ENCODE results near the gene MAGI2.
"Not testable (repeated sequence)": the region's sequence is repeated elsewhere in the genome, so short reads cannot be mapped to it uniquely, and the experiment has no call there.

The MAGI2 gene

DNA sequence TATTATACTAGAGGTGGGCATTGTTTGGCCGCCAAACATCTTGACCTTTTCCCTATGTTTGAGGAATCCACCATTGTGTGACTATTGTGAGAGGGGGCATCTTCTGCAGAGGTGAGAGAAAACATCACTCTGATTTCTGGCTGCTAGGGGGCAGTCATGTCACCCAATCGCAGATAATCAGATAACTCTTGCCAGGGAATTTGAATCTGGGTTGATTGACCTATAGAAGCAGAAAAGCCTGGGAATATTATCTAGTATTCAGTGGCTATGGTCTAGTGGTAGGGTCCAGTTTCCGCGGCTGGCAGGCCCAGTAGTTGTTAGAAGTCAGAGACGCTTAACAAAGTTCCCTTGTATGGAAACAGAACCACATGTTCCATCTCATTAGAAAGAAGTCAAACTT lies 846.4 kb downstream of the MAGI2 start:
- DNase-seq, result no peak

DNA sequence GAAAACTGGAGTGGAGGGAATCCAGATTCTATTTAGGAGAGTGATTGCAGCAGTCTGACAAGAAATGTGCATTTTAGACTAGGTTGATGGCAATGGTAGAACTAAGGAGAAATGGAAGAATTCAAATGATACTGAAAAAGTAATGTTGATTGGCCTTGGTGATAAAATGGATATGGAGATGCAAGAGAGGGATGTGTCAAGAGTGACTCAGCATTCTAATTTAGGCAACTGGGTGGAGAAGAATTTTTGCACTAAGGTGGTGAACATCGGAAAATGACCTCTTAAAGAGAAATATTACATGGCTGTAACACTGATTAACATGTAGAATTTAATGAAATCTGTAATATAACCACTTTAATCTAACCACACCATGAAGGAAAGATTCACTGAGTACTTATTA lies 848.3 kb downstream of the MAGI2 start:
- DNase-seq, result no peak

DNA sequence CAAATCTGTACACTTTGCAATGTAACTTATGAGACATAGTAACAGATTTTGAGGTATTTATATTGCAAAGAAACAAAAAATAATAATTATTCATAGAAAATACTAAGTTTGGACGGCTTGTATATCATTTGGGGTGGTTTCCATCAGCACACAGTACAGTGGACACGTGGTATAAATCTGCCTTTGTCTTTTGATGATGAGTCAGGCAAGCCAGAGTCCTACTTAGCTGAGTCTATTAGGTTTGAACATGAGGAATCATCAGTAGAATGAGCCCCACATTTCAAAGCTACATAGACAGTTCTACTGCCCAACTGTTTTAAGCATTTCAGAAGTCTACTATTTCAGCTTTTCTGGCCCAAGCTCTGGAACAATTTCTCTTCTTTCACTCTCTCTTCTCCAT lies 851.7 kb downstream of the MAGI2 start:
- DNase-seq, result no peak

DNA sequence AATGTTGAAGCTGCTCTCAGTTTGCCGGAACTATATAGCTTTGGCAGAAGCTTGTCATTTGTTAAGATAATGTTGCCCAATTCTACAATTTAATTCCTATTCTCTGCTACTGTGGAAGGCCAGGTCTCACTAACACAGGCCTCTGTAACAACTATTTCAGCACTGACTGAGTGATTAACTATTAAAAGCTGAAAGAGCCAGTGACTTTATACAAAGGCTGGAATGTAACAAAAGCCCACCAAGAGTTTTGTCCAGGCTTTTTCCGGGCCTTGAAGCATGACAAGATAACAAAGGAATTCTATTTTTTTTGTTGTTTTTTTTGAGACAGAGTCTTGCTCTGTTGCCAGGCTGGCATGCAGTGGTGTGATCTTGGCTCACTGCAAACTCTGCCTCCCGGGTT lies 859.3 kb downstream of the MAGI2 start:
- no peak for DNase-seq

DNA sequence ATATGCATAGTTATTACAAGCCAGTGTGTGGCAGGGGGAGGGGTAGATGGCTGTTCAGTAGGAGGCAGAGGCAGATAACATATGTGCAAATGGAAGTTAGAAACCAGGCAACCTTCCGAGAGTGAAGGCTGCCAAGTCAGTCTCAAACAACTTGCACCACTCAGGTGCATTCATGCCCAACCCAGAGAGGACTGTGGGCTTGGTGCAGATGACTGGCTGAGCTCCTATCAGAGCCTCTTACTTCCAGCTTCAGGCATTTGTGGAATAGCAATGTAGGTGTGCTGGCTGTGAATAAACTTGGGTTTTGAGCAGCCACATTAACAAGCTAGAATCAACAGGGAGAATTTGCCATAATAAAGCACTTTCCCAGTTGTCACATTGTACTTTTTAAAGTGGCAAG lies 865.1 kb downstream of the MAGI2 start:
- DNase-seq, result no peak

DNA sequence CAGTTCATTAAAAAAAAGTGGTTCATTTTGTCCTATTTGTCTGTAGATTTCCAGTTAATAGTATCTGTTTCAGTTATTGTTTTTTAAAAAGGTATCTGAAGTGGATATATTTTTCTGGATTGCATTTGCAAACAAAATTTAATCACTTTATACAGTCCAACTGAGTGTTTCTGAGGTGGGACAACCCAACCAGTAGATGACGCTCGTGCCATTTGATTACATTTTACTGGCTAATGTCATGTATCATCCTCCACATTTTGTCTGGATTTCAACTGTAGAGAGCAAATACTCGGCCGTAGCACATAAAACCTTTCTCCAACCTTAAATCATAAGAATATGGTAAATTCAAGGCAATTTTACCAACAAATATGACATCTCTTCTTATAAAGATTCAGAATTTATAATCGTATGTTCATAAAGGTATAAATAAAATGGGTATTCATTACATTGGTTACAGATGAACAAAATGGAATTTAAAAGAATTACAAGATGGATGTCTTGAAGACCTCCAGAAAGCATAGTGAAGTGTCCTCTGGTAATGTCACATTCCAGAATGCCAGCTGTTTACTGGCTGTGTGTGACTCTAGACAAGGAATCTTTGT lies 865.9 kb downstream of the MAGI2 start:
- DNase-seq, result no peak

DNA sequence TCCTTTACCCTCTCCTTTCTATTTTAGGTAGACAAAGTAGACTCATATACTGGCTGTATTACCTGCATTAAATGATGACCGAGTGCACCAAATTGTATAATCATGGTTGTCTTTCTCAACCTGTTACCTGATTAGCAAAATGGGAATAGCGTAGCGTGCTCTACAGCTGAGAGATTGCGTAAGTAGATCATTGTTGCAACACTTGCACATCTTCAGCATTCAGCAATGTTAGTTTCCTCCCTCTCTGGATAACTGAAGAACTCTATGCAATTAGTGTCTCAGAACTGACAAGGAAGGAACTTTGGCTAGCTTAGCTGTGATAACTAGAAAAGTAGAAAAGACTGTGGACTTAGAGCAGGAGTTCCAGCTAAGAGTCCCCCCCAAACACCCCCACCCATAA lies 867.5 kb downstream of the MAGI2 start:
- DNase-seq, result no peak

DNA sequence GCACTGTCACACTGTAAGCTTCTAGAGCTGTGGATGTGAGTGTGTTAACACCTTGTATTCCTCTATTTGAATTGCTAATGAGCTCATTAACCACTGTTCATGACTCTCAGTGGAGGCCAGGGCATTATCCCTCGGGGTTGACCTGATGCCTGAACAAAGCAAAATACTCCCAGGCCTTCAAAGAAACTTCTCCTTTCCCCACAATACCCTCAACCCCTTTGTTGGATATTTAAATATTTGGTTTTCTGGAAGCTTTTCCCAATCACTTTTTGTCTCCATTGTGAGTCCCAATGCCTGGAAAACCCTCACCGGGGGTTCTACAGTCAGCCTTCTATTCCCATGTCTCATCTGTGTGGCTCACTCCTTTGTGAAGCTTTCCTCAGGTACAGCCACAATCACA lies 874.8 kb downstream of the MAGI2 start:
- DNase-seq, result no peak

DNA sequence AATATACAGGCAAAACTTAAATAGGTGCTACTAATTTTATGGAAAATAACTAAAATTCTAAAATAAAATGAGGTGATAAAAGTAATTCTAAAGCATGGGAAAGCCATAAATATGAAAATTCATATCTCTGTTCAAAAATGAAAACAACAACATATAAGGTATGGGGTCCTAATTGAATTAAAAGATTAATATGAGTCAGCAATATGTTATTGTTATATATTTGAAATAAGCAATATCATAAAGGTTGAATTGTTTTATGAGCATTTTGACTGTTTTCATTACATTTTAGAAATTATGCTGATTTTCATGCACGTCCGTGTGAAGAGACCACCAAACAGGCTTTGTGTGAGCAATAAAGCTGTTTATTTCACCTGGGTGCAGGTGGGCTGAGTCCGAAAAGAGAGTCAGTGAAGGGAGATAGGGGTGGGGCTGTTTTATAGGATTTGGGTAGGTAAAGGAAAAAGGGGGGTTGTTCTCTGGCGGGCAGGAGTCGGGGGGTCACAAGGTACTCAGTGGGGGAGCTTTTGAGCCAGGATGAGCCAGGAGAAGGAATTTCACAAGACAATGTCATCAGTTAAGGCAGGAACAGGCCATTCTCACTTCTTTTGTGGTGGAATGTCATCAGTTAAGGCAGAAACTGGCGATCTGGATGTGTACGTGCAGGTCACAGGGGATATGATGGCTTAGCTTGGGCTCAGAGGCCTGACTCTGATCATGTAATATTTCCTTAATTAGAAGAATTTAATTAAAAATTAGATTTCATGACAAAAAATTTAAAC lies 876.1 kb downstream of the MAGI2 start:
- not testable (repeated sequence) for DNase-seq

DNA sequence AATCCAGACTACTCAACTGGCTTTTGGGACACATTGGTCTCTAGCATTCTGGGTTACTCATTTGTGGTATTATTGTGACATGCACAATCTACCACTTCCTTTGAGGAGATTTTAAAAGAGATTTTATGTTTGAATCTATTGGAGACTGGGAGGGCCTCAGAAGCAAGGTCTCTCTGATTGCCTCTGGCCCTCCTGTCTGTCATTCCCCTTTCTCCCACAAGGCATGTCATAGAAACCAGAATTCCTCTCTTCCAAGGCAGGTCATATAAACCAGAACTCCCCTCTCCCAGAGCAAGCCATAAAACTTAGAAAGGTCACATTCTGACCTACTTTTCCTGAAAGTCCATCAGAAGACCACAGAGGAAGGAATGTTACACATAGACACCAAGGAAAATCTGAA lies 877.2 kb downstream of the MAGI2 start:
- DNase-seq, result no peak

DNA sequence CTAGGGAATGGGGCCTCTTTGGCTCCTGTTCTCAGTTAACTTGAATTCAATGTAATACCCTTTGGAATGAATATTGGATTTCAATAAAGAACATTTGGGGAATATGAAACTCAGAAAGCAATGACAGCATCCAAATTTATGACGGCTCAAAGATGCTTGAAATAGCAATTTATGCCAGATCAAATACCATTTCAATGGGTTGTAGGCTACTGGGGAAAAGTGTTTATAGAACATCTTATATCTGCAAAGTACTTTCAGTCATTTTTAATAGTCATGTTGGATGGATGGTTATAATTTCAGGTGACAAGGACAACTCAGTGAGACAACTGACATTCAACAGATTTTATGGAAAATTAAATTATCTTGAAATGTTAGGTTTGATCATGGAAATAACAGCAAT lies 882.2 kb downstream of the MAGI2 start:
- DNase-seq, result no peak

DNA sequence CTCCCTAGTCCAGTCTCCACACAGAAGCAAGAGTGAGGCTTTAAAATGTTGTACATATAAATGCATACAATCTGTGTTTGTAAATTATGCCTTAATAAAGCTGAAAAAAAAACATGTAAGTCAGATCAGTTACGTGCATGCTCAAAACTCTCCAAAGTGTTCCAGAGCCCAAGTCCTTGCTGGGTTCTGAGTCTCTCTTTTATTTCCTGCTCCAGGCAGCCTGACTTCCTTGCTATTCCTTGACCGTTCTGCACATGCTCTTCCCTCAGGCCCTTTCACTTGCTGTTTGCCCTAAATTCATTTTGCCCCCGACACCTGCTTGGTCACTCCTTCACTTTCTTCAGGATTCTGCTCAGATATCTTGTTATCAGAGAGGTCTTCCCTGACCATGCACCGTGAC lies 884.8 kb downstream of the MAGI2 start:
- no peak for DNase-seq

DNA sequence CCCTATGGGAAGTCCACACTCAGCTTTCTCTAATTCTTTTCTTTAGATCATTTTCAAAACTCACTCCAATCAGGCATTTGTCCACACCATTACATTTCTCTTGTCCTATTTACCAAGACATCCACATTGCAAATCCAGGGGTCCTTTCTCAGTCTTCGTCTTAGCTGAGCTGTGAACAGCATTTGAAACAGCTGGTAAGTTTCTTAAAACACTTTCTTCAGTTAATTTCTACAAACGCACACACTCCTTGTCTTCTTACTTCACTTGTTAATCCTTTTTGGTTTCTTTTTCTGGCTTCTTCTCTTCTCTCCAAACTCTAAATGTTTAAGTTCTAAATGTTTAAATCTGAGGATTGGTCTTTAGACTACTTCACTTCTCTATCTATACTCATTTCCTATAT lies 885.6 kb downstream of the MAGI2 start:
- DNase-seq, result no peak

DNA sequence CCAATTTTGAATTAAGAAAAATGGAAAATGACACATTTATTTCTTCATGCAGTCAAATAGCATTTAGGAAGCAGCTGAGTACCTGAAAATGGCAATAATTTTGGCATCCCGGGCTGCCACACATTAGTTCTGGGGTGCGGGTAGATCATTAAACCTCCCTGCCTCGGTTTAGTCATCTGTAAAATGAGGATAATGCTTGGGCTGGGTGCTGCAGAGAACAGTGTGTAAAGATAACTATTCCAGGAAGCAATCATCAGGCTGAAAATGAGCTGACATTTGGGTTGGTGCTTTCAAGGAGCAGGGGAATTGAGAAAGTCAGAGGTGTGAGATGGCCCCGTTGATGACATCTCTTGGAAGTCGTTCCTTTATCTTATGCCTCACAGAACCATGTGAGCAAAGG lies 887.7 kb downstream of the MAGI2 start:
- no peak for DNase-seq

DNA sequence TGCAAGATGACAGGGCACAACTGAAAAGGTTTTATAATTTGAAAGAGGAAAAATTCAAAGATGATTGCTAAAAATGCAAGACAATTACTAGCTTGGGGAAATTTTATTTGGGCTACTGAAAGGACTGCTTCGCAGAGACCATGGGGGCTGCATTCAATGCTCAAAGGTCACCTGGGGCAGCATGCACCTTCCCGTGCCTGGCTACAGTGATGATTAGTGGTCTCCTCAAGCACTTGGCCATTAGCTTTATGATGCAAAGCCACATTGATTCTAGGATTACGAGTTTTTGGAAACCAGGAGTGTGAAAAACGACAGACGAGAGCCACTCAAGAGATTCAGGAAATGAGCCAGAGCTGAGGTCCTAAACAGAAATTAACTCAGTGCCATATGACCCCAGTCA lies 890.3 kb downstream of the MAGI2 start:
- no peak for DNase-seq

DNA sequence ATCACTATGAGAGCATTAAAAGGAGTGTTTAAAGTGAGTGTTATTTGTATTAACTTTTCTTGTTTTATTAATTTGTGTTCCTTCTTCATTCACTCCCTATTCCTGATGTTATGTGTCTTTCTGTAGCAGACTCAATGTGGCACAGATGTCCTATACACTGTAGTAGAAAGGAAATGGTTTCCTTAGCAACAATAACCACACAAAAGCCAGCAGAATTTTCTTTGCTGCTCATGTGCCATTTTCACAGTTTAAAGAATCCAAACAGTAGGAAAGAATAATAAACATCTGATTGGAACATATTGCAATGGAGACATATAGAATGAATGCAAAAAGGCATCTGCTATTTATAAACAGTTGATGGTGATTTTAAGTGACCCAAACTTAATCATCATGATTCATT lies 891.3 kb downstream of the MAGI2 start:
- no peak for DNase-seq

DNA sequence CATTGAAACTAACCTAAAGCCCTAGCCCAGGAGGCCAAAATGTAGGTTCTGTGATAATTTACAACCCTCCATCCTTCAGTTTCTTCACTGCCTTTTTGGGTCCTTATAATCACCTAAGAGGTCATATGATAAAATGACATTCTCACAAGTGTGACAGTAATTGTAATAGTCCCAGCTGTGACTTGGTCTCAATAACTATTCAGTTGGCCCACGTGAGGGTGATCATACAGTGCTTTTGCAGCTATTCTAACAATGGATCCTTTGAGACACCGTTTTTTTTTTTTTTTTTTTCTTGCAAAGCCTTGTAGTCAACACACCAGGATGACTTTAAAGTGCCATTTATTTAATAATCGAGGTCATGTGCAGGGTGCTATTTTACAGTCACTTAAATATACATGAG lies 894.9 kb downstream of the MAGI2 start:
- DNase-seq, result no peak

DNA sequence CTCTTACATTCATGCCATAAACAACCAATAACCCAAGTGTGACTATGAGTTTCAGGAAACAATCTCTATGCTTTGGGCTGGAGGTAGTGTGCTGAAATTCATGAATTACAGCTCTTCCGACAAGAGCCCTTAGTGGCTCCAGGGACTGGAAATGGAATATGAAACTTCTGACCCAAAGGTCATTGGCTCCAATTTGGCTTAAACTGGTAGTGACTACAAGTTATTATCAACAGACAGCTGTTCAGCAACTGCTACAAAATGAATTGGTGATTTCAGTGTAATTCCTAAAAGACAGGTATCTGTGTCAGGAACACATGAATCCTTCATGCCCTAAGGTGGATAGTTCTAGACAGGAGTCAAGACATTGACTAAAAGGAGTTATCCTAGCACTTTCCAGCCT lies 909.5 kb downstream of the MAGI2 start:
- DNase-seq, result no peak

DNA sequence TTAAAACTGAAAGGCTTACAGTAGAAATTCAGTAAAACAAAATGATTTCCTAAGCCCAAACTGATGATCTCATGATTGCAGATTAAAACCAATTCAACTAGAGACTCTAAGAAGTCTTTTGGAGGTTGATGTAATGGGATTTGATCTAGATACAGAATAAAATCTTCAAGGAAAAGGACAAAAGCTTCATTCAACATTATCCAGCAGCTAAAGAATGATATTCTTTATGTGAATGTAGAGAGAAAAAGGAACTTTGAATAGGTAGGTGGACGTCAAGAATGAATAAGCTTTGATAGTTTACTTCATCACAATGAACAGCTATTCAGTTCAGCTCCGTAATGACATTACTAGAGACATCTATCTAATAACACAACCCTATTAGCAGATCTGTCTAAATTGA lies 910.5 kb downstream of the MAGI2 start:
- DNase-seq, result no peak

DNA sequence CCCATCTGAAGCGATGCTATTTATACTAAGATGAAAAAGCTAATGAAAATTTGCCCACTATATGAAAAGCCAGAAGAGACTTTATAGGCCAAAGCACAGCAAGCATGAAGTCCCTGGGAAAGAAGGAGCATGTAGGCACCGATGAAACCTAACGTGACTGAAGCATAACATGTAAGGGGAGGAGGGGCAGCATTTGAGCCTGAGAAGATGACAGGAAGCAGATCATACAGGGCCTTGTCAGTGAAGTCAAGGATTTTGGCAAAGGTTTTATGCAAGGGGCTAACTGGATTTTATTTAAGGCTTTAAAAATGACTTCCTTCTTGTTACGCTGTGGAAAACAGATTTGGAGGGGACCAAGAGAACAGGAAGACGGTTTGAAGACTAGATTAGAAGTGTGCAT lies 910.9 kb downstream of the MAGI2 start:
- DNase-seq, result no peak

DNA sequence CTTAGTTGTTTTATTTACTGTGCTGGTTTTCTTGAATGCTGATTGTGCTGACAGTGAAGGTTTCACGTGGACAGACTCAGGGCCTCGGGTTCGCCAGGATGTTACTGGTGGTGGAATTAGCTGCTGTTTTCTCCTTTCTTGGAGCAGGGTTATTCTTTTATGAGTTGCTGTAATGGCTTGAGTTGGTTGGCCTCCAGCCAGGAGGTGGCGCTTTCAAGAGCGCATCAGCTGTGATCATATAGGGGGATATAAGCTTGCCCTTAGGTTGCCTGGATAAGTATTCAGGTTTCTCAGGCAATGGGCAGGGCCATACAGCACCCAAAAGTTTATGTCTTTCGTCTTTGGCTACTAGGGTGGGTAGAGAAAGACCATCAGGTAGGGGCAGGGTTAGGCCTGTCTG lies 913.6 kb downstream of the MAGI2 start:
- no peak for DNase-seq

DNA sequence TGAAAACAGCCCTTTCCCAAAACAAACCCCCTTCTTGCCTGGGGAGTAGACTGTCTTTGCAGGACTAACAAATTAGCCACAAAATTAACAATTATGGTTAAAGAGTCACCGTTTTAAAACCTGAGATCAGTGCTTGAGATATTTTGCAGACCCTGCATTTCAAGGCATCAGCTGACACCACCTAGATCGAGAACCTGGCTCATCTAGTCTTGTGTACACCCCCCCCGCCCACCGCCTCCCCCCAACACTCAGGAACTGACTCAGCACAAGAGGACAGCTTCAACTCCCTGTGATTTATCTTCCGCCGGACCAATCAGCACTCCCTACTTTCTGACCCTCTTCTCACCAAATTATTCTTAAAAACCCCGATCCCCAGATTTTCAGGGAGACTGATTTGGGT lies 917.8 kb downstream of the MAGI2 start:
- no peak for DNase-seq

DNA sequence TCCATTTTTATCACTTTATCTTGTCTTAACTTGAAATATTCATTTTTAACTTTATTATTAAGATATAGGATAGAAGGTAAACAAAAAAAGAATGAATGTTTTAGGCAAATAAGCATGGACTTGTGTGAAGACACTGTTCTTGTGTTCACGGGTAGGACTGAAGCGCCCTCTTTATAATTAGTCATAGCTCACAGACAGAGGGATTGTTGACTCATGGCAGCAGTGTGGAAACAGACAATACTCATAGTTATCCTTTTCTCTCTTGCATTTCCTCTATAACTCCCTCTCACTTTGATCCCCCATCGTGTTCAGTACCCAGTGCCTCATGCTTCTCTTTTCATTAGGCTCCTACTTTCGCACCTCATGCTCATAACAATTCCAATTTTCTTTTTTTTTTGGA lies 923.1 kb downstream of the MAGI2 start:
- DNase-seq, result no peak

DNA sequence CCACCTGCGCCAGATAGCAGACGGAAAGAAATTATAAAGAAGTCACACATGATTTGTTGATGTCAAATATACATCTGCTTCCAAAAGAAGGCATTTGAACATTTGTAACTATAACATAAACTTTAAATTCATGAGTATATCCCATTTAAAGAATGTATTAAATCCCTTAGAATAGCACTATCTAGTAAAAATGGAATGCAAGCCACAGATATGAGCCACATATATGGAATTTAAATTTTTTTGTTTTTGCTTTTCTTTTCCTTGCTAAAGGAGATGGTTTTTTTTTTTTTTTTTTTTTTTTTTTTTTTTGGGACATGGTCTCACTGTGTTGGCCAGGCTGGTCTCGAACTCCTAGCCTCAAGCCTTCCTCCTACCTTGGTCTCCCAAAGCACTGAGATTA lies 924.1 kb downstream of the MAGI2 start:
- DNase-seq, result no peak

DNA sequence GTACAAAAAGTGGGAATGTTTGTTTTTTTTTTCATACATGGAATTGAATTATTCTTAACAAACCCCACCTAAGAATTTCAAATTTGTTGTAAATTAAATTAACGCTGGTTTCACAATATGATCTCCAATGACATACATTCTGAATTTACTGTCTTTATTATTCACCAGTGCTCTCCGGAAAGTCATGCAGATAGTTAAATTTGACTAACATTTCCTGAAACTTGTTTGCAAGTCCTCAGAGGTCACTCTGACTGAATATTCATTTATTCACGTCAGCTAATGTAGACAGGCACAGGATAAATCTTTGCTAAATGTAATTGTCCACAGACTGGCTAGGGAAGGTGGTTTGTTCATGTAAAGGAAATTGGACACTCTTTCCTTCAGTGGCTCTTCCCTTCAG lies 924.5 kb downstream of the MAGI2 start:
- no peak for DNase-seq

Data from activated CD8-positive, alpha-beta memory T cell treated with anti-CD3 and anti-CD28 coated beads, Interleukin-2, amount 50 U/mL, for 4 hours (primary cell).